Measurements from ENCODE around the gene LIPA. TPM values are rescaled to one million over a fixed set of nuclear protein-coding genes. Genes with fewer than 3 reads are reported as not detected.
"Not testable (repeated sequence)": the region's sequence is repeated elsewhere in the genome, so short reads cannot be mapped to it uniquely, and the experiment has no call there.

The LIPA gene
- total RNA-seq, 4 donors from 2014 or later = 12.5 to 22.8 (median 18.0) TPM

DNA sequence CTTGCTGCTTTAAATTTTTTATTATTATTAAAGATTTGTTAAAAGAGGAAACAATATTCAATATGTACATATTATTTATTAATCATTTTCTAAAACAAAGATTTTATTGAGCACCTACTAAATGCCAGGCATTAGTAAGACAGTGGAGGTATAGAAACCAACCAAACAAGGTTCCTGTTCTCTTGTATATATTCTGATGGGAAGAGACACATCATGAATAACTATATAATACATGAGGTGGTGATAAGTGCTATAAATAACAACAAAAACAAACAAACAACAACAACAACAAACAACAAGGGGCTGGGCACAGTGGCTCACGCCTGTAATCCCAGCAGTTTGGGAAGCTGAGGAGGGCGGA lies 630 bp upstream of the LIPA start:
- DNase-seq (ENCODE audit: low spot score in 2 of 2) = no peak
- WGBS, 2 donors = 80 to 89% methylated on average over 2 of the region's 2 CpGs
- TF ChIP-seq CTCF (IDR thresholded peaks at IDR 0.05) (no peak), POLR2A (IDR thresholded peaks at IDR 0.05) (no peak)
- intact Hi-C loops (cut with DNase I; ENCODE audit: low total_unique reads) = no loop called here
- no peak overlapping the region for H3K4me3 ChIP-seq (ENCODE audit: low read depth, poor library complexity, severe bottlenecking)

- TF ChIP-seq CTCF (IDR thresholded peaks at IDR 0.05) (no peak), POLR2A (IDR thresholded peaks at IDR 0.05) (no peak)
- H3K4me3 ChIP-seq (ENCODE audit: low read depth, poor library complexity, severe bottlenecking) = peak overlapping the region; percentile 97
- 11 to 14% methylated on average over 13 of the region's 13 CpGs for WGBS, 2 donors
- intact Hi-C loops (cut with DNase I; ENCODE audit: low total_unique reads) = no loop called here
- DNase-seq (ENCODE audit: low spot score in 2 of 2) = no peak
Observed at GRCh38 chr10:89250865-89251408, 638 bp downstream of the LIPA start.

DNA sequence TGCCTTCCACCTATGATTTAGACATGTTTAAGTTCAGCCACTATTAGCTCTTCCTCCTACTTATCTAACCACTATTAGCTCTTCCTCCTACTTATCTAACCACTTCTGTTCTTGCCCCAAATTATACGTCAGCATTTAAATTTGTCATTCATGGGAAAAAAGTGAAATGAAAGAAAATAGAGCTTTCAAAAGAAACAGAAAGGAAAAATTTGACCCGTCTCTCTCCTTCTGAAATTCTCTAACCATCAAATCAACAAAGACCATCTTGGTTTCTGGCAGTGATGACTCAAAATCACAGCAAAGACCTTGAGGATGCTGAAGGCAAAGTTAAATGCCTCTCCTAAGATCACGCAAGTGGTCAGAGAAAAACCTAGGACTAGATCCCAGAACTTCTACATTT lies 2.6 kb downstream of the LIPA start:
- 71 to 77% methylated on average over 3 of the region's 3 CpGs for WGBS, 2 donors
- no peak overlapping the region for H3K4me3 ChIP-seq (ENCODE audit: low read depth, poor library complexity, severe bottlenecking)
- TF ChIP-seq POLR2A (IDR thresholded peaks at IDR 0.05) = no peak
- intact Hi-C loops (cut with DNase I; ENCODE audit: low total_unique reads) = no loop called here
- no peak for DNase-seq (ENCODE audit: low spot score in 2 of 2)

GRCh38 chr10:89247623-89248022 lies 4.0 kb downstream of the LIPA start:
- DNase-seq (ENCODE audit: low spot score in 2 of 2); H3K4me3 ChIP-seq (ENCODE audit: low read depth, poor library complexity, severe bottlenecking); intact Hi-C loops (cut with DNase I; ENCODE audit: low total_unique reads): not testable (repeated sequence)
- WGBS, 2 donors = 94 to 98% methylated on average over 2 of the region's 2 CpGs

DNA sequence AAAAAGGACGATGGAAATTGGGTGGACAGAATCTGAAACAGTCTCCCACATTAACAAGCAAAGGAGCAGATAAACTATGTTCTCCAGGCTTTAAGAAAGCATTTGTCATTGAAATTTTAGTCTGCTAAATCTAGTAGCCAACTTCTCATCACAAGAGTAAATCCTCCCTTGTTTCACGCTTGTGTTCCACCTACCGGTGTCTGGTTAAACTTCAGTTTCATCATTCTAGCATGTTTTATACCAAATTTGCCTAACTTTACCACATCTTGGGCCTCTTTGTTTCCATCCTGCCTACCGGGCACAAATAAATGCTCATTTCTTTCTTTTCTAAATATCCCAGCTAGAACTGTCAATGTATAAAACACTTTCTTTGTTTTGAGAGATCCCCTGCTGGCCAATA lies 5.8 kb downstream of the LIPA start:
- TF ChIP-seq POLR2A (IDR thresholded peaks at IDR 0.05) (no peak), CTCF (IDR thresholded peaks at IDR 0.05) (no peak)
- no peak overlapping the region for H3K4me3 ChIP-seq (ENCODE audit: low read depth, poor library complexity, severe bottlenecking)
- no peak for DNase-seq (ENCODE audit: low spot score in 2 of 2)
- intact Hi-C loops (cut with DNase I; ENCODE audit: low total_unique reads) = no loop called here
- WGBS, 2 donors = 66 to 72% methylated on average over 4 of the region's 4 CpGs

DNA sequence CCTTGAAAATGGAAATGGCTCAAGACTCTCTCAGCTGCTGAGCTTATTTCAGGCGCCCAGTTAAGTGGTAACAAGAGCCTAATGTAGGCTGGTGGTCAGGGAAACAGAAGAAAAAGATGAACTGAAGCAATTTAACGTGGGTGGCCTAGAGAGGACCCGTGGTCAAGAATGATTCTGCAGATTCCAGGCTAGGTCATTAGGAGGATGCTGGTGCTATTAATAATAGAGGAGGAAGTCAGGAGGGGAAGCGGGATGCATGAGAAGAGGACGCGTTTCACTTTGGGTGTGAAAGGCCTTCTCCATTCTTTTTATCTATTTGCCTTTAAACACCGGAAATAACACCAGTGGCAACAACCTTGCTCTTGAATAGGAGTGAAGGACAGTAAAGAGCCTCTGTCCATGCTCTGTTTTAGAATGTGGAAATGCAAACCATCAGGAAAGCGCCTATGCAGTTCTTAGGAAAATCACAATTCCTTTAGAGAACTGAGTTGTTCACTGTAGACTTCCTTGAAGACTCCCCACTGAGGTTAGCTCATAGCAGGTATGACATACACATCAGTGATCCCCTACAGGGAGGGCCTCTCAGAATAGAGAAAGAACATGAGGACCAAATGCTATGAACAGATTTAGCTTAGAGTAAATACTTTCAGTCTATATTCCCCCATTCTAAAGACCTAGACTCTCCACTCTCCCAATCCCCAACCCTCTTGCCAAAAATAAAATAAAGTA lies 8.6 kb downstream of the LIPA start:
- DNase-seq (ENCODE audit: low spot score in 2 of 2) = no peak
- no peak overlapping the region for H3K4me3 ChIP-seq (ENCODE audit: low read depth, poor library complexity, severe bottlenecking)
- 57 to 69% methylated on average over 8 of the region's 8 CpGs for WGBS, 2 donors
- TF ChIP-seq POLR2A (IDR thresholded peaks at IDR 0.05) (no peak), CTCF (IDR thresholded peaks at IDR 0.05) (no peak)
- intact Hi-C loops (cut with DNase I; ENCODE audit: low total_unique reads) = no loop called here

DNA sequence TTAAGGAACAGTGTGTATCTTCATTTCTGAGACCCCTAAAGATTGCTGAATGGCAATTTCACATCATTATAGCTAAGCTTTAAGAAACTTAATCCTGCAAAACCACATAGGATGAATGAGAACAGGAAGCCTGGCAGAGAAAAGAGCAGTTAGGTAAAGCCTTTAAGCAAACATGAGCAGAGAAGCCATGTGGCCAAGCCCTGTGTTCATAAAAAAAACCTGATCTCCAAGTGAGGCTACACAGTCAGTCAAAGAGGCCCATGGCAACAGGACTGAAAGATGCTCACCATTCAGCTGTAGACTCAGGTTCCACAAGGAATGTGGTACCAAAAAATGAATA lies 9.3 kb downstream of the LIPA start:
- DNase-seq (ENCODE audit: low spot score in 2 of 2) = no peak
- intact Hi-C loops (cut with DNase I; ENCODE audit: low total_unique reads) = no loop called here
- H3K4me3 ChIP-seq (ENCODE audit: low read depth, poor library complexity, severe bottlenecking) = no peak overlapping the region
- no peak for TF ChIP-seq CTCF (IDR thresholded peaks at IDR 0.05)
- TF ChIP-seq POLR2A (IDR thresholded peaks at IDR 0.05) = no peak
